GM21528 (cell line): ENCODE data around the gene PRDM1.
"Not testable (repeated sequence)": the region's sequence is repeated elsewhere in the genome, so short reads cannot be mapped to it uniquely, and the experiment has no call there.

Source experiments
- ATAC-seq: cut with Tn5 transposase; IDR thresholded peaks from one replicate; pipeline ENCODE4 v1.9.1; 2021; ENCODE audit warnings: mild to moderate bottlenecking, moderate library complexity; ENCODE audit not compliant: unreplicated experiment, low FRiP score

Gene PRDM1

GRCh38 chr6:106134087-106134770 is 48.1 kb downstream of the PRDM1 start:
- ATAC-seq, result no peak

- no peak for ATAC-seq
These were observed 48.9 kb downstream of the PRDM1 start for GRCh38 chr6:106134906-106135634.

GRCh38 chr6:106135911-106136571 is 49.9 kb downstream of the PRDM1 start:
- no peak for ATAC-seq

GRCh38 chr6:106136845-106137244 is 50.7 kb downstream of the PRDM1 start:
- ATAC-seq, result no peak

- ATAC-seq, result no peak
These were observed 52.0 kb downstream of the PRDM1 start for GRCh38 chr6:106138151-106138550.

GRCh38 chr6:106141441-106142237 is 55.5 kb downstream of the PRDM1 start:
- ATAC-seq, result peak; percentile 86

GRCh38 chr6:106142876-106143431 is 56.8 kb downstream of the PRDM1 start:
- ATAC-seq, result no peak

GRCh38 chr6:106143665-106144064 is 57.5 kb downstream of the PRDM1 start:
- no peak for ATAC-seq

GRCh38 chr6:106145144-106145543 is 59.0 kb downstream of the PRDM1 start:
- ATAC-seq, result no peak

GRCh38 chr6:106145741-106146227 is 59.6 kb downstream of the PRDM1 start:
- peak; percentile 37 for ATAC-seq

GRCh38 chr6:106146852-106147351 is 60.8 kb downstream of the PRDM1 start:
- no peak for ATAC-seq

GRCh38 chr6:106147476-106147875 is 61.3 kb downstream of the PRDM1 start:
- ATAC-seq, result no peak

GRCh38 chr6:106149472-106150069 is 63.4 kb downstream of the PRDM1 start:
- ATAC-seq, result no peak

GRCh38 chr6:106152476-106152875 is 66.3 kb downstream of the PRDM1 start:
- not testable (repeated sequence) for ATAC-seq

GRCh38 chr6:106152952-106153351 is 66.8 kb downstream of the PRDM1 start:
- no peak for ATAC-seq

GRCh38 chr6:106154326-106154725 is 68.2 kb downstream of the PRDM1 start:
- no peak for ATAC-seq

GRCh38 chr6:106155219-106155830 is 69.2 kb downstream of the PRDM1 start:
- ATAC-seq, result no peak

GRCh38 chr6:106156413-106156812 is 70.3 kb downstream of the PRDM1 start:
- no peak for ATAC-seq

GRCh38 chr6:106156863-106157262 is 70.7 kb downstream of the PRDM1 start:
- ATAC-seq, result no peak
